Endothelial cell of coronary artery (primary cell): ENCODE results near the gene PSMG3. TPM values are rescaled to one million over a fixed set of nuclear protein-coding genes. Genes with fewer than 3 reads are reported as not detected.

Experiments
- total RNA-seq: library from RNA; depleted of rRNA; stranded (reverse); fragments of >200 nt; gene quantifications from 2 replicates; pipeline ENCODE4 v1.2.3, GENCODE V29; 2014

PSMG3 gene
- total RNA-seq, result 24.2 and 30.9 TPM in 2 replicates

GRCh38 chr7:1569833-1570632, at the start of gene PSMG3:
TSS of gene PSMG3 (minus strand) at chr7:1570032. CDS start at chr7:1569339, 693 bp downstream.

GRCh38 chr7:1555813-1556543, 13.9 kb downstream of the PSMG3 start, which contains the start of gene TMEM184A:
TSS of gene TMEM184A (minus strand) at chr7:1556205. CDS start at chr7:1555484, 721 bp downstream.

Other genes with a start within 250 kb of the PSMG3 start
- gene MICALL2, start 110.6 kb downstream of the PSMG3 start, total RNA-seq, result 13.4 and 37.8 TPM in 2 replicates
- gene INTS1, start 65.6 kb downstream of the PSMG3 start, total RNA-seq, result 37.2 and 39.2 TPM in 2 replicates
- 18.8 and 36.5 TPM in 2 replicates for gene MAFK, start 39.3 kb downstream of the PSMG3 start, total RNA-seq
- gene TMEM184A, start 13.8 kb downstream of the PSMG3 start, total RNA-seq, result 0.19 TPM in 1 of 2 replicates, not detected in the other
- 0.28 and 1.2 TPM in 2 replicates for gene ELFN1, start 100.2 kb upstream of the PSMG3 start, total RNA-seq